NCI-H2029 (cell line): ENCODE data around the gene EPN3.

Experiments used
- DNase-seq: peaks from one replicate; lab custom pipeline; 2025; lab: John Stamatoyannopoulos, UW

EPN3 gene

DNA sequence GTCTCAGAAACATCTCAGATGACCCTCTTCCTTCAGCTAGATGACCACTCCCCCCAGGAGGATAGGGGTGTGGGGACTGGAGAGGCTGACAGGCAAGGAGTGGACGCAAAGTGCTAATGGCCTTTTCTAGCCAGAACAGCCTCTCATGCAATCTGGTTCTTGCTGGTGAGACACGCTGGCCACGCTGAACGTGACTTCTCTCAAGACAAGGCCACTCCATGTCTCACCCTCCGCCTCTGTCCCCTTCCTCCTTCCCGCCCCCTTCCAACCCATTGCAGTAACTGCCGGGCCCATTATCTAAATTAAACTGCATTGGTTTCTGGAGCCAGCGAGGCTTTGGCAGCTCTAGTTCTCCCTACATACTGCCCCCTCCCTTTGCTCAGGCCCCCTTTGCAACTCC lies 37.5 kb downstream of the EPN3 start:
- DNase-seq, result no peak

DNA sequence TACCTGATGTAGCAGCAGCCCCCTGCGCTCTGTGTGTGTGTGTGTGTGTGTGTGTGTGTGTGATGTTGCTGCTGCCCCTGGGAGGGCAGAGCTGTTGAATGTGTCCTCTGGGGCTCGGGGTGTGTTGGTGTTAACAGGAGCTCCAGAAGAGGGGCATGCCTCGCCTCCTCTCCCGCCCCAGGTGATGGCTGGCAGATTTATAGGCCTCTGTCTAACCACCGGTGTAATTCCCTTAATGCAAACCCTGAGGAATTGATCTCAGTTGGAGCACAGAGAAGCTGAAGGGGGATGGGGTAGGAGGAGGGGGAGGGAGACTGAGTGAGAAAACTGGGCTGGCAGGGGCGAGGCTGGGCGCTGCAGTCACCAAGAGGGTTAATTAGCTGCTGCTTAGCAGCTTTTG lies 38.0 kb downstream of the EPN3 start:
- DNase-seq, result no peak

DNA sequence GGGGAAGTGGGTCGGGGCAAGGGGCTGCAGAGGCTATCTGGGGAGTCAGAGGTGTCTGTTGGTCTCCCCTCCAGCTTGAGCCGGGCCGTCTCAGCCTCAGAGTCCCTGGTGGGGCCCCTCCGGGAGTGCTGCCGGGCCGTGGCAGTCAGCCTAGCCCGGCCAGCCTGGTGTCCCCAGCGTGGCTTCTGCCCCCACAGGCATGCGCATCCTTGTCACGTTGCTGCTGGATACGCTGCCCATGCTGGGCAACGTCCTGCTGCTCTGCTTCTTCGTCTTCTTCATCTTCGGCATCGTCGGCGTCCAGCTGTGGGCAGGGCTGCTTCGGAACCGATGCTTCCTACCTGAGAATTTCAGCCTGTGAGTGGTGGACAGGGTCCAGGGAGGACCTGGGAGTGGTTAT lies 39.1 kb downstream of the EPN3 start:
- no peak for DNase-seq

DNA sequence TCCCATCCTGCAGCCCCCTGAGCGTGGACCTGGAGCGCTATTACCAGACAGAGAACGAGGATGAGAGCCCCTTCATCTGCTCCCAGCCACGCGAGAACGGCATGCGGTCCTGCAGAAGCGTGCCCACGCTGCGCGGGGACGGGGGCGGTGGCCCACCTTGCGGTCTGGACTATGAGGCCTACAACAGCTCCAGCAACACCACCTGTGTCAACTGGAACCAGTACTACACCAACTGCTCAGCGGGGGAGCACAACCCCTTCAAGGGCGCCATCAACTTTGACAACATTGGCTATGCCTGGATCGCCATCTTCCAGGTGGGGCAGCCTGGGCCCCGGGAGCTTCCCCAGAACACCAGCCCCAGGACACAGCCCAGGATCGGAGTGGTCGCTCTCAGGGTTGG lies 40.0 kb downstream of the EPN3 start:
- DNase-seq, result no peak

GRCh38 chr17:50573866-50574611 lies 41.5 kb downstream of the EPN3 start:
- no peak for DNase-seq

DNA sequence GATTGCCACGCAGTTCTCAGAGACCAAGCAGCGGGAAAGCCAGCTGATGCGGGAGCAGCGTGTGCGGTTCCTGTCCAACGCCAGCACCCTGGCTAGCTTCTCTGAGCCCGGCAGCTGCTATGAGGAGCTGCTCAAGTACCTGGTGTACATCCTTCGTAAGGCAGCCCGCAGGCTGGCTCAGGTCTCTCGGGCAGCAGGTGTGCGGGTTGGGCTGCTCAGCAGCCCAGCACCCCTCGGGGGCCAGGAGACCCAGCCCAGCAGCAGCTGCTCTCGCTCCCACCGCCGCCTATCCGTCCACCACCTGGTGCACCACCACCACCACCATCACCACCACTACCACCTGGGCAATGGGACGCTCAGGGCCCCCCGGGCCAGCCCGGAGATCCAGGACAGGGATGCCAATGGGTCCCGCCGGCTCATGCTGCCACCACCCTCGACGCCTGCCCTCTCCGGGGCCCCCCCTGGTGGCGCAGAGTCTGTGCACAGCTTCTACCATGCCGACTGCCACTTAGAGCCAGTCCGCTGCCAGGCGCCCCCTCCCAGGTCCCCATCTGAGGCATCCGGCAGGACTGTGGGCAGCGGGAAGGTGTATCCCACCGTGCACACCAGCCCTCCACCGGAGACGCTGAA lies 43.2 kb downstream of the EPN3 start:
- no peak for DNase-seq

DNA sequence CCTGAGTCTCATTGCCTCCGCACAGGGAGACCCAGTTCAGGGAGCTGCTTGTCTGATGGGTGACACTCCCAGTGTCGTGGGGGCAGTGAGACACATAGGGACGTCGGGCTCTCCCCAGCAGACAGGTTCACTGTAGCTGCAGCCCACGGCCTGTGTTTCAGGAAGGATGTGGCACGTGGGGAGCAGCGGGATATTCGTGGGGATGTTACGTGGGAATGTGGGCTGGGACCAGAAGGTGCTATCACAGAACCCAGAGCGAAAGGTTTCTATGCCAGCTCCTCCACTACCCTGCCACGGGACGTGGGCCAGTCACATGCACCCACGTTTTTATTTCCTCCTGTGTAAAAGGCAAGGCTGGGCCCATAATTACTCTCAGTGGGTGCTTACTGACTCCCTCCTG lies 44.3 kb downstream of the EPN3 start:
- DNase-seq, result no peak

DNA sequence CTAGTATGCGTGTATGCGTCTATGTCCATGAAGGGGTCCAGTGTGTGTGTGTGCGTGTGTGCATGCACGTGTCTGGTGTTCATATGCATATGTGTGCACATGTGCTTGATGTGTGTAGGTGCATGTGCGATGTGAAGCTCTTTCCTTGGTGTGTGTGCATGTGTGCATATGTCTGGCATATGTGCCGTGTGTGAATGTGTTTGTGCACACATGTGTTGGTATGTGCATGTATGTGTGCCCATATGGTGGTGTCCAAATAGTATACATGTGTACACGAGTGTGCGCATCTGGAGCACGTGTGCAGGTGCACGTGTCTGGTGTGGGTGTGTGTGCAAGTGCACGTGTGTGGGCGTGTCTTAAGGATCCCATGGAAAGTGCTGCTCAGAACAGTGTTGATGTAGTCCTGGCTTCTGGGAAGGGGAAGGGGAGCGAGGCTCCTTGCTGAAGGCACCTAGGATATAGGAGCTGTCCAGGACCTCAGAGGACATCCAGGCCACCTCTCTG lies 45.0 kb downstream of the EPN3 start:
- DNase-seq, result no peak

DNA sequence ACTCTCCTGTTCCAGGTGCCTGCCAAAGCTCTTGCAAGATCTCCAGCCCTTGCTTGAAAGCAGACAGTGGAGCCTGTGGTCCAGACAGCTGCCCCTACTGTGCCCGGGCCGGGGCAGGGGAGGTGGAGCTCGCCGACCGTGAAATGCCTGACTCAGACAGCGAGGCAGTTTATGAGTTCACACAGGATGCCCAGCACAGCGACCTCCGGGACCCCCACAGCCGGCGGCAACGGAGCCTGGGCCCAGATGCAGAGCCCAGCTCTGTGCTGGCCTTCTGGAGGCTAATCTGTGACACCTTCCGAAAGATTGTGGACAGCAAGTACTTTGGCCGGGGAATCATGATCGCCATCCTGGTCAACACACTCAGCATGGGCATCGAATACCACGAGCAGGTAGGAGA lies 45.6 kb downstream of the EPN3 start:
- DNase-seq, result no peak

GRCh38 chr17:50579399-50579798 lies 46.9 kb downstream of the EPN3 start:
- no peak for DNase-seq

DNA sequence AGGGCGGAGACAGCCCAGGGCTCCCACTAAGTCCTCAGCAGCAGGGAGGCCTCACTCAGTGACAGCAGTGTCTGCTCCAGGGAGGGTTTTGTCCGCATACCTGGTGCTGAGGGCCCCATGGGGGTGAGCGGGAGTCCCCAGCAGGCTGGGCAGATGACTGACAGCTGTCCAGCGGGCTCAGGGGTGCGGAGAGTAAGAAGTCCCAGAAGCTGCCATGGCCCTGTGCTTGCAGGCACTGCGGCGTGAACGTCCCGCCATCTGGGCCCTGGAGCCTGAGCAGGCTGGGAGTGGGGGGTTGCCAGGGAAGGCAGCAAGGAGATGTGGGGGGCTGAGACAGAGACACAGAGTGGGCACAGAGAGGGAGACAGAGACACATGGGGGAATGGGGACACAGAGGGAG lies 48.1 kb downstream of the EPN3 start:
- DNase-seq, result no peak

DNA sequence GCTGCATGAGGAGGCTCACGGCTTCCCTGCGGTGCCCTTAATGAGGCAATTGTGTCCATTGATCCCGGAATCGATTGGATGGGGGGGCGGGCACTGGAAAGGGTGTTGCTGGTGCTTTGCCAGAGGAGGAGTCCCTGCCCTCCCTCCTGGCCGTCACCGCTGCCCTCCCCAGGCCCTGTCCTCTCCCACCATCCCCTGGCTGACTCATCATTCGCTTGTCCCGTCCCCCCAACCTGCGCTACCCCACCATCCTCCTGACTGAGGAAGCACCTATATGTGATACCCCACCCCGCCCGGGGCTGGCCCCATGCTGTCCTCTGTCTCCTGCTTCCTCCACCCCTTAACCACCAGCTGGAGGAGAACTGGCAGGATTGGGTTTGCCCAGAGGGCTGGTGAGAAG lies 48.8 kb downstream of the EPN3 start:
- DNase-seq, result no peak

DNA sequence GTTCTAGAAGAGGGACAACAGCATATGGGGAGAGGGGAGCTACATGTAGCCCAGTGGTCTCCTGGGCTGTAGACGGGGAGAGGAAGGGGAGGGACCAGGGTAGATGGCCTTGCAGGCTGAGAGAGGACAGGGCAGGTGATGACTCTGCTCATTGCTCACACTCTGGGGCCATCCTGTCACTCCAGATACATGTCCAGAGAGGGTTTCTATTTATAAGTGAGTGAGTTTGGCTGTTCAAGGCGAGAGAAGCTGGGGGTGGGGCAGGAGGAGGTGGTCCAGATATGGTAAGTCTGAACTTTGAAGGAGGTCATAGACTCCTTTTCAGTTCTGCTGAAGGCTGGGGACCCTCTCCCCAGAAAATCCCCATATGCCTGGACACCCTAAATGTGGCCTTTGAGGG lies 50.2 kb downstream of the EPN3 start:
- DNase-seq, result no peak

DNA sequence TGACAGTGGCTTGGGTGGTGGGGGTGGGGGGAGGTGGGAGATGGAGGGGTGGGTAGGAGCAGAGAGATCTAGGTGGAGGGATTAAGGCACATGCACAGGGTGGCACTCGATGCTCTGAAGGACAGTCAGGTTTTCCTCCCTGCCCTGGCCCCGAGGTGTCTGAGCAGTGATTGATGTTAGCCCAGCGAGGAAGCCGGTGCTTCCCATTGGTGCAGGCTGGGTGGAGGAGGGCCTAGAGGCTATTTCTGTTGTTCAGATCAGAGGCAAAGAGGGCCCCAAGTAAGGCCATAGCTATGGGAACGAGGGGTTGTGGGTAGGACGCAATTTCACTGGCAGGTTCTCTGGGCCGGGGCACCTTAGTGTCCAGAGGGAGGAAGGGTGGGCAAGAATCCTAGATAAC lies 51.1 kb downstream of the EPN3 start:
- DNase-seq, result no peak

- no peak for DNase-seq
Observed at GRCh38 chr17:50584116-50584515, 51.6 kb downstream of the EPN3 start.

- no peak for DNase-seq
Observed at GRCh38 chr17:50584749-50585148, 52.2 kb downstream of the EPN3 start.

DNA sequence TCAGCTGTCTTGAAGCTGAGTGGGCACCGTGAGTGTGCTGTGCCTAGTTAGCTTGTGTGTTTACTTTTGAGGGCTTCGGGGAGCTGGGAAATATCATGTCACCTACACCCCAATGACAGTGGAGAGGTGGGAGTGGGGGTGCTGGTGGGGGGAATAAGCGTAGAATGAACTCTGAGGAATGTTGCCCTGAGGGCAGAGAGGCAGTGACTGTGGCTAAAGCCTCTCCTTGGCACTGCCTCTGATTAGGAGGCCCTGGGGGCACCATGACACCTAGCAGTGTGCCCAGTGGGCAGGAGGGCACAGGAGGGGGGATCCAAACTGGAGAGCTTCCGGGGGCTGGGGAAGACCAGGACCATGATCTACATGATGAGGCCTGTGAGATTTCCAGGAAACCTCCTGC lies 52.8 kb downstream of the EPN3 start:
- DNase-seq, result no peak

- no peak for DNase-seq
Observed at GRCh38 chr17:50585891-50586290, 53.4 kb downstream of the EPN3 start.

GRCh38 chr17:50586421-50587247 lies 54.1 kb downstream of the EPN3 start:
- DNase-seq, result no peak

- DNase-seq, result no peak
Observed at GRCh38 chr17:50587571-50587970, 55.0 kb downstream of the EPN3 start.

DNA sequence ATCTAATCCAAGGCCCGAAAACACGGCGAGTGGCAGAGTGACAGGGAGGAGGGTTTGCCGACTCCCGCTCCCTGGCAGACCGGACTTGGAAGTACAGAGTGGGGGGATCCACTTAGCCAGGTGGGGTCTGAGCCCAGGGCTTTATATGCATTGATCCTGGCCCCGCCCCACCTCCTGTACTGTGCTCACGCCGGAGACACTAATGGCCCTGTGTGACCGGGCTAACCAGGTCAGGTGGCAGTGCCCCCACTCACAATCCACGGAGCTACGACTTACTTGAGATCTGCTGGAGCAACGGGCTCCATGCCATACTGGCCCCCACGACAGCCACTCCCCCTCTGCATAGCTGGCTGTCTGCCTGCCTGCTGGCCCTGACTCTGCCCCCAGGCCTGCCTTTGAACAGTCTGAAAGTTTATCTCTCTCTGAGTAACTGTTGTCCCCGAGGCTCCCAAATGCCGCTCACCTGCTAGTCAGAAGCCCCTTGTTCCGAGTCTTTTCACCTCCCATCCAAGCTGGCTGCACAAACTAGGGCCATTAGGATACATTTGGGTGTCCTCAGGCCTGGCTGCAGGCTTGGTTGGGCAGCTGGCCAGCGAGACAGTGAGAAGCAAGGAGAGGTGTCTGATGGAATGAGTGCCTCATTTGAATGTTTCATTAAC lies 56.0 kb downstream of the EPN3 start:
- DNase-seq, result no peak

GRCh38 chr17:50589095-50589705 lies 56.7 kb downstream of the EPN3 start:
- peak; percentile 70 for DNase-seq
